HL-60 (cell line): Measurements from ENCODE around the gene C12orf60.

ENCODE experiments used
- DNase-seq, 2 experiments: peaks; one replicate each; pipeline ENCODE4 v3.0.0-alpha.2; 2010 to 2020; ENCODE audit warnings: low read depth in 1 of 2, low spot score in 1 of 2
- H3K27ac ChIP-seq: fragments of 250-450 bp; sonication (Bioruptor Pico); replicated peaks from 2 replicates; pipeline ENCODE4 v1.5.1; 2020; ENCODE audit warnings: mild to moderate bottlenecking, moderate library complexity
- H3K27me3 ChIP-seq: fragments of 250-450 bp; sonication (Bioruptor Pico); 2 replicates; pipeline ENCODE4 v1.5.1; 2021; ENCODE audit warnings: mild to moderate bottlenecking, moderate library complexity; ENCODE audit not compliant: insufficient read depth, poor library complexity, severe bottlenecking
- H3K4me3 ChIP-seq: replicated peaks from 2 replicates; pipeline ENCODE4 v1.5.1; 2011; ENCODE audit warnings: mild to moderate bottlenecking, control low read depth, low read length; ENCODE audit not compliant: insufficient read depth
- GABPA ChIP-seq: IDR thresholded peaks from 2 replicates; pipeline ENCODE4 v1.6.1; 2012; ENCODE audit warnings: low read depth
- POLR2AphosphoS5 ChIP-seq: IDR thresholded peaks from 2 replicates; pipeline ENCODE4 v1.6.1; 2012; ENCODE audit warnings: low read depth
- SPI1 ChIP-seq: IDR thresholded peaks from 2 replicates; pipeline ENCODE4 v1.6.1; 2012; ENCODE audit warnings: low read depth, mild to moderate bottlenecking, borderline replicate concordance
- TF ChIP-seq, protein P1 (sequence below): IDR thresholded peaks from one replicate; pipeline ENCODE4 v1.5.1; 2011; ENCODE audit warnings: low read length, control low read depth, inconsistent platforms; ENCODE audit not compliant: insufficient read depth
- TF ChIP-seq, protein P2 (sequence below): IDR thresholded peaks from 2 replicates; pipeline ENCODE4 v1.6.1; 2012; ENCODE audit warnings: low read depth; ENCODE audit not compliant: insufficient replicate concordance

Gene C12orf60

GRCh38 chr12:14845350-14845750 is 41.9 kb downstream of the C12orf60 start:
- H3K4me3 ChIP-seq: no peak overlapping the region
- no peaks in the 10 kb centered on the region for H3K27me3 ChIP-seq
- no peak for TF ChIP-seq SPI1
- TF ChIP-seq, protein P1, sequence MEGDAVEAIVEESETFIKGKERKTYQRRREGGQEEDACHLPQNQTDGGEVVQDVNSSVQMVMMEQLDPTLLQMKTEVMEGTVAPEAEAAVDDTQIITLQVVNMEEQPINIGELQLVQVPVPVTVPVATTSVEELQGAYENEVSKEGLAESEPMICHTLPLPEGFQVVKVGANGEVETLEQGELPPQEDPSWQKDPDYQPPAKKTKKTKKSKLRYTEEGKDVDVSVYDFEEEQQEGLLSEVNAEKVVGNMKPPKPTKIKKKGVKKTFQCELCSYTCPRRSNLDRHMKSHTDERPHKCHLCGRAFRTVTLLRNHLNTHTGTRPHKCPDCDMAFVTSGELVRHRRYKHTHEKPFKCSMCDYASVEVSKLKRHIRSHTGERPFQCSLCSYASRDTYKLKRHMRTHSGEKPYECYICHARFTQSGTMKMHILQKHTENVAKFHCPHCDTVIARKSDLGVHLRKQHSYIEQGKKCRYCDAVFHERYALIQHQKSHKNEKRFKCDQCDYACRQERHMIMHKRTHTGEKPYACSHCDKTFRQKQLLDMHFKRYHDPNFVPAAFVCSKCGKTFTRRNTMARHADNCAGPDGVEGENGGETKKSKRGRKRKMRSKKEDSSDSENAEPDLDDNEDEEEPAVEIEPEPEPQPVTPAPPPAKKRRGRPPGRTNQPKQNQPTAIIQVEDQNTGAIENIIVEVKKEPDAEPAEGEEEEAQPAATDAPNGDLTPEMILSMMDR: peak; percentile 53
- DNase-seq: peak; percentile 5 to 52
- no peak overlapping the region for H3K27ac ChIP-seq

- no peak overlapping the region for H3K4me3 ChIP-seq
- no peak overlapping the region; the same call in 1 of the 2 replicates for H3K27ac ChIP-seq
- DNase-seq: peak; percentile 18 to 46
- no peaks in the 10 kb centered on the region for H3K27me3 ChIP-seq
- TF ChIP-seq GABPA: no peak
- TF ChIP-seq, protein P1: no peak
- TF ChIP-seq, protein P2, sequence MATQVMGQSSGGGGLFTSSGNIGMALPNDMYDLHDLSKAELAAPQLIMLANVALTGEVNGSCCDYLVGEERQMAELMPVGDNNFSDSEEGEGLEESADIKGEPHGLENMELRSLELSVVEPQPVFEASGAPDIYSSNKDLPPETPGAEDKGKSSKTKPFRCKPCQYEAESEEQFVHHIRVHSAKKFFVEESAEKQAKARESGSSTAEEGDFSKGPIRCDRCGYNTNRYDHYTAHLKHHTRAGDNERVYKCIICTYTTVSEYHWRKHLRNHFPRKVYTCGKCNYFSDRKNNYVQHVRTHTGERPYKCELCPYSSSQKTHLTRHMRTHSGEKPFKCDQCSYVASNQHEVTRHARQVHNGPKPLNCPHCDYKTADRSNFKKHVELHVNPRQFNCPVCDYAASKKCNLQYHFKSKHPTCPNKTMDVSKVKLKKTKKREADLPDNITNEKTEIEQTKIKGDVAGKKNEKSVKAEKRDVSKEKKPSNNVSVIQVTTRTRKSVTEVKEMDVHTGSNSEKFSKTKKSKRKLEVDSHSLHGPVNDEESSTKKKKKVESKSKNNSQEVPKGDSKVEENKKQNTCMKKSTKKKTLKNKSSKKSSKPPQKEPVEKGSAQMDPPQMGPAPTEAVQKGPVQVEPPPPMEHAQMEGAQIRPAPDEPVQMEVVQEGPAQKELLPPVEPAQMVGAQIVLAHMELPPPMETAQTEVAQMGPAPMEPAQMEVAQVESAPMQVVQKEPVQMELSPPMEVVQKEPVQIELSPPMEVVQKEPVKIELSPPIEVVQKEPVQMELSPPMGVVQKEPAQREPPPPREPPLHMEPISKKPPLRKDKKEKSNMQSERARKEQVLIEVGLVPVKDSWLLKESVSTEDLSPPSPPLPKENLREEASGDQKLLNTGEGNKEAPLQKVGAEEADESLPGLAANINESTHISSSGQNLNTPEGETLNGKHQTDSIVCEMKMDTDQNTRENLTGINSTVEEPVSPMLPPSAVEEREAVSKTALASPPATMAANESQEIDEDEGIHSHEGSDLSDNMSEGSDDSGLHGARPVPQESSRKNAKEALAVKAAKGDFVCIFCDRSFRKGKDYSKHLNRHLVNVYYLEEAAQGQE: no peak
- no peak; the same call in 1 of the 2 replicates for TF ChIP-seq SPI1
- TF ChIP-seq POLR2AphosphoS5: no peak
These were observed 42.6 kb downstream of the C12orf60 start for GRCh38 chr12:14846042-14846587.

DNA sequence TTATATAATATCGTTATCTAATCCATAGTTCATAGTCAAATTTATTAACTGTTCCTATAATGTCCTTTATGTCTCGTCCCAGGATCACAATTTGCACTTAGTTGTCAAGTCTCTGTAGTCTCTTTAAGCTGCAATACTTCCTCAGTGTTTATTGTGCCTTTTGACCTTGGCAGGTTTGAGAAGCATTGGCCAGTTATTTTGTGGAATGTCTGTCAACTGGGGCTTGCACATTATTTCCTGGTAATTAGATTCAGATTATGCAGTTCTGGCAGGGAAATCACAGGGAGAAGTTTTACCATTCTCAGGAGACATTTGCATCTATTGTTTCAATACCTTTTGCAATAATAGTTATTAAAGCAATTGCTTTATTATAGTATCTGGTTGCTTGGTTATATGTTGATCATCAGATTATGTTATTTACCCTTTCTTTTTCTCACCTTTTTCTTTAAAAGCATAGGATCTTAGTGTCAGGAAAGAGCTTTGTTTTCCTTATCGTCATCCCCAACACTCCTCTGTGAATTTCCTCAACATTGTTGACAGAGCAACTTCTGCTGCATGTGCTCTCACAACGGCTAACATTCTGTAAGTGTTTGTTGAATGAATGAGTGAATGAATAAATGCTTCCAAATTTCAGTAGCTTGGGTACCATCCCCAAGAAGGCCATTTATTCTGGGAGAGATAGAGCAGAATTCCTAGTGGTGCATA is 43.6 kb downstream of the C12orf60 start:
- no peak overlapping the region for H3K4me3 ChIP-seq
- H3K27me3 ChIP-seq: no peaks in the 10 kb centered on the region
- no peak for DNase-seq
- TF ChIP-seq, protein P1: no peak
- TF ChIP-seq POLR2AphosphoS5: no peak
- TF ChIP-seq SPI1: no peak
- TF ChIP-seq, protein P2: no peak
- no peak for TF ChIP-seq GABPA
- H3K27ac ChIP-seq: no peak overlapping the region

DNA sequence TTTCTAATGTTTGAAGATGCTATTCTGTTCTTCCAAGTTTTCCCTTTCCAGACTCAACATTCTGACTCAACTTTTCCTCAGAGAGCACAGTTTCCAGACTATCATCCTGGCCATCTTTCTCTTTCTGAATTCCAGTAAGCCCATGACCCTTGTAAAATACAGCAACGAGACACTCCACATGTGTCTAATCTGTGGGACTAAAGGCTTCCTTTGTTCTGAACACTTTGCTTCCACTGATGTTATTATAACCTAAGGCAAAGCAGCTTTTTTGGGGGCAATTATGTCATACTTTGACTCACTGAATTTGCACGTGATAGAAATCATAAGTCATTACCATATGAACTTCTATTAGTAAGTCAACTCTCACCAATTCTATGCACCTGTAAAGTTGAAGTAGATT is 46.2 kb downstream of the C12orf60 start:
- DNase-seq: no peak

More for the DNA sequence above, 46.2 kb downstream of the C12orf60 start:
- no peak overlapping the region for H3K27ac ChIP-seq
- H3K27me3 ChIP-seq: no peaks in the 10 kb centered on the region
- H3K4me3 ChIP-seq: no peak overlapping the region
- TF ChIP-seq POLR2AphosphoS5 (no peak), GABPA (no peak), SPI1 (no peak)
- TF ChIP-seq, protein P1: no peak
- TF ChIP-seq, protein P2: no peak
